Astrocyte of the hippocampus (primary cell): ENCODE results near the gene CDH4.

ENCODE experiments used
- DNase-seq: peaks from one replicate; pipeline ENCODE4 v3.0.0; 2011; ENCODE audit warnings: low read depth, low spot score

Gene CDH4

GRCh38 chr20:61926253-61926613 lies 674.2 kb downstream of the CDH4 start:
- no peak for DNase-seq

- no peak for DNase-seq
These were observed 674.7 kb downstream of the CDH4 start for GRCh38 chr20:61926796-61927192.

GRCh38 chr20:61927193-61927825 lies 675.2 kb downstream of the CDH4 start:
- DNase-seq: no peak

- no peak for DNase-seq
These were observed 675.9 kb downstream of the CDH4 start for GRCh38 chr20:61927826-61928541.

- no peak for DNase-seq
These were observed 677.5 kb downstream of the CDH4 start for GRCh38 chr20:61929561-61929960.

GRCh38 chr20:61929971-61930666 lies 678.1 kb downstream of the CDH4 start:
- DNase-seq: no peak

- DNase-seq: no peak
These were observed 678.9 kb downstream of the CDH4 start for GRCh38 chr20:61930776-61931475.

- no peak for DNase-seq
These were observed 679.6 kb downstream of the CDH4 start for GRCh38 chr20:61931476-61932198.

- no peak for DNase-seq
These were observed 680.1 kb downstream of the CDH4 start for GRCh38 chr20:61932199-61932592.

- DNase-seq: no peak
These were observed 680.8 kb downstream of the CDH4 start for GRCh38 chr20:61932711-61933480.

- DNase-seq: no peak
These were observed 681.5 kb downstream of the CDH4 start for GRCh38 chr20:61933481-61933950.

- no peak for DNase-seq
These were observed 682.1 kb downstream of the CDH4 start for GRCh38 chr20:61933951-61934715.

GRCh38 chr20:61934716-61935530 lies 682.9 kb downstream of the CDH4 start:
- no peak for DNase-seq

- no peak for DNase-seq
These were observed 684.1 kb downstream of the CDH4 start for GRCh38 chr20:61935926-61936700.

- DNase-seq: no peak
These were observed 684.7 kb downstream of the CDH4 start for GRCh38 chr20:61936701-61937131.

GRCh38 chr20:61937146-61937962 lies 685.3 kb downstream of the CDH4 start:
- no peak for DNase-seq
